ENCODE results near the gene DNM3. TPM values are rescaled to one million over a fixed set of nuclear protein-coding genes. Genes with fewer than 3 reads are reported as not detected.

DNM3 gene
- total and polyA plus RNA-seq, 12 donors, result 7.2 to 78.6 (median 18.4) TPM

DNA sequence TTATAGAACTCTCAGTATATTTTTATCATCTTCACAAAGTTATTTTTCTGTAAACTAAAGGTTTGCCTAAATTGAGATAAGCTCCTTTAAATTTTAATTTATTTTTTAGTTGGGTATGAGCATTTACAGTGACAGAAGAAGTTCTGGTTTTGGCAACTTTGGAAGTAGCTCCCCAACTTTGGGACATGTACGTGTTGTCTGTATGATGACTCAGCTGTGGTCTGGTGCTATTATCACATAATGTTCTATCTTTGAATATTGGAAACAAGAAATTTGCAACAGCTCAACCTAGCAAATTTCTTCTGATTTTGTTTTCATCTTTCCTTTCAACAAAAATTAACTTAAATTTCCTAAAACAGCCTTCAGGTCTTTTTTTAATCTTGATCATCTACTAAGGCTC, 532.6 kb downstream of the DNM3 start:
- no peak for DNase-seq
- no peaks in the 10 kb centered on the region for H3K27me3 ChIP-seq
- 53 to 75% (median 63%) methylated on average over 1 of the region's 1 CpG for WGBS, 4 donors
- no peaks in the 10 kb centered on the region for H3K36me3 ChIP-seq (replicated peaks in 1 of 2)
- no peaks in the 10 kb centered on the region for H3K4me1 ChIP-seq (replicated peaks in 1 of 2)
- H3K4me3 ChIP-seq, result no peak overlapping the region
- no peaks in the 10 kb centered on the region for H3K9me3 ChIP-seq (replicated peaks in 1 of 3)
- TF ChIP-seq POLR2A (IDR thresholded peaks at IDR 0.05), result no peak
- no peak for TF ChIP-seq CTCF (IDR thresholded peaks at IDR 0.05)
- intact Hi-C loops (cut with DNase I), result no loop called here
- no peak overlapping the region for H3K27ac ChIP-seq

- TF ChIP-seq POLR2A (IDR thresholded peaks at IDR 0.05), result no peak
- no peak for TF ChIP-seq CTCF (IDR thresholded peaks at IDR 0.05)
- H3K4me1 ChIP-seq (replicated peaks in 1 of 2), result no peaks in the 10 kb centered on the region
- no peak for DNase-seq
- H3K9me3 ChIP-seq (replicated peaks in 1 of 3), result no peaks in the 10 kb centered on the region
- WGBS, 4 donors, result 72 to 83% (median 77%) methylated on average over 2 of the region's 2 CpGs
- H3K36me3 ChIP-seq (replicated peaks in 1 of 2), result no peaks in the 10 kb centered on the region
- no peaks in the 10 kb centered on the region for H3K27me3 ChIP-seq
- no peak overlapping the region for H3K4me3 ChIP-seq
- intact Hi-C loops (cut with DNase I), result no loop called here
- no peak overlapping the region for H3K27ac ChIP-seq
These were observed 533.9 kb downstream of the DNM3 start for GRCh38 chr1:172375211-172375631.

DNA sequence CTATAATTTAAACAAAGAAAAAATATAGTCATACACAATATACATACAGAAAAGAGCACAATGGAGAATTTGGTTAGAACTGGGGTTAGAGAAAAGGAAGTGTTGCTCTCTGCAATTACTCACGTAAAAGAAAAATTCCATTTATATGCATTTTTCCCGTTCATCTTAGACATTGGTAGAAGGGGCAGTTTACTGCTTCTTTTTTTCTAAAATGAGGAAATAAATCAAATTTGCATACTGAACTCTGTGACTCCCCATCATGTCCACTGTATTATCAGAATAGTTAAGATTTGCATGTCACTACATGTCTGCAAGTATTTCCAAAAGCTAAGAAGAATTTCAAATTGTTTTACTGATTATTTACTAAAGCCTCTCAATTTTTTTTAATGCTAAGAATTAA, 535.1 kb downstream of the DNM3 start:
- Histone ChIP-seq H3K9me3 (replicated peaks in 1 of 3) (no peaks in the 10 kb centered on the region), H3K36me3 (replicated peaks in 1 of 2) (no peaks in the 10 kb centered on the region), H3K27me3 (no peaks in the 10 kb centered on the region), H3K4me3 (no peak overlapping the region), H3K4me1 (replicated peaks in 1 of 2) (peaks cover 0 to 7% of the 10 kb centered on the region in 2 donors), H3K27ac (no peak overlapping the region)
- 61 to 74% (median 67%) methylated on average over 2 of the region's 2 CpGs for WGBS, 4 donors
- no peak for TF ChIP-seq POLR2A (IDR thresholded peaks at IDR 0.05)
- TF ChIP-seq CTCF (IDR thresholded peaks at IDR 0.05), result no peak
- intact Hi-C loops (cut with DNase I), result no loop called here
- no peak for DNase-seq

GRCh38 chr1:172377565-172377964, 536.3 kb downstream of the DNM3 start:
- intact Hi-C loops (cut with DNase I), result no loop called here
- no peak for TF ChIP-seq POLR2A (IDR thresholded peaks at IDR 0.05)
- no peak for TF ChIP-seq CTCF (IDR thresholded peaks at IDR 0.05)

More at GRCh38 chr1:172377565-172377964, 536.3 kb downstream of the DNM3 start:
- Histone ChIP-seq H3K27me3 (no peaks in the 10 kb centered on the region), H3K4me3 (no peak overlapping the region), H3K4me1 (replicated peaks in 1 of 2) (peaks cover 0 to 7% of the 10 kb centered on the region in 2 donors), H3K36me3 (replicated peaks in 1 of 2) (no peaks in the 10 kb centered on the region), H3K27ac (no peak overlapping the region), H3K9me3 (replicated peaks in 1 of 3) (no peaks in the 10 kb centered on the region)
- DNase-seq, result no peak

All from adrenal gland (tissue), 12 donors.